GM19452 (cell line): Measurements from ENCODE around the gene TP53RK.

Experiments used
- ATAC-seq: cut with Tn5 transposase; IDR thresholded peaks from one replicate; pipeline ENCODE4 v1.9.1; 2021; ENCODE audit not compliant: unreplicated experiment

The TP53RK gene

GRCh38 chr20:46641424-46641823 is 47.8 kb downstream of the TP53RK start:
- ATAC-seq: no peak

GRCh38 chr20:46640536-46641311 is 48.5 kb downstream of the TP53RK start:
- no peak for ATAC-seq

GRCh38 chr20:46640044-46640443 is 49.2 kb downstream of the TP53RK start:
- ATAC-seq: no peak

- ATAC-seq: no peak
These were observed 49.7 kb downstream of the TP53RK start for GRCh38 chr20:46639587-46639986.

GRCh38 chr20:46638898-46639274 is 50.4 kb downstream of the TP53RK start:
- ATAC-seq: no peak

GRCh38 chr20:46638134-46638897 is 50.9 kb downstream of the TP53RK start:
- ATAC-seq: no peak

GRCh38 chr20:46637427-46638133 is 51.7 kb downstream of the TP53RK start:
- no peak for ATAC-seq

GRCh38 chr20:46637020-46637419 is 52.2 kb downstream of the TP53RK start:
- no peak for ATAC-seq

GRCh38 chr20:46636514-46636913 is 52.7 kb downstream of the TP53RK start:
- no peak for ATAC-seq

- ATAC-seq: no peak
These were observed 53.6 kb downstream of the TP53RK start for GRCh38 chr20:46635514-46636136.

- ATAC-seq: no peak
These were observed 54.7 kb downstream of the TP53RK start for GRCh38 chr20:46634528-46634927.
